LNCaP clone FGC (cell line): Measurements from ENCODE around the gene GSTM1.

ENCODE experiments used
- DNase-seq: peaks from one replicate; pipeline ENCODE4 v3.0.0-alpha.2; 2011; ENCODE audit warnings: low read depth
- H3K4me3 ChIP-seq: 2 replicates; pipeline ENCODE4 v1.5.1; 2011; ENCODE audit warnings: mild to moderate bottlenecking, low read depth, low read length, control low read depth
- TF ChIP-seq, protein P1 (sequence below): IDR thresholded peaks from 2 replicates; pipeline ENCODE4 v1.5.1; 2012; ENCODE audit warnings: mild to moderate bottlenecking; ENCODE audit not compliant: control insufficient read depth, insufficient read depth; ENCODE audit errors: extremely low read depth

GSTM1 gene

GRCh38 chr1:109687641-109688499, at the start of gene GSTM1:
TSS of gene GSTM1 (plus strand) at chr1:109687817. CDS start at chr1:109687874, 57 bp downstream.
- TF ChIP-seq, protein P1, sequence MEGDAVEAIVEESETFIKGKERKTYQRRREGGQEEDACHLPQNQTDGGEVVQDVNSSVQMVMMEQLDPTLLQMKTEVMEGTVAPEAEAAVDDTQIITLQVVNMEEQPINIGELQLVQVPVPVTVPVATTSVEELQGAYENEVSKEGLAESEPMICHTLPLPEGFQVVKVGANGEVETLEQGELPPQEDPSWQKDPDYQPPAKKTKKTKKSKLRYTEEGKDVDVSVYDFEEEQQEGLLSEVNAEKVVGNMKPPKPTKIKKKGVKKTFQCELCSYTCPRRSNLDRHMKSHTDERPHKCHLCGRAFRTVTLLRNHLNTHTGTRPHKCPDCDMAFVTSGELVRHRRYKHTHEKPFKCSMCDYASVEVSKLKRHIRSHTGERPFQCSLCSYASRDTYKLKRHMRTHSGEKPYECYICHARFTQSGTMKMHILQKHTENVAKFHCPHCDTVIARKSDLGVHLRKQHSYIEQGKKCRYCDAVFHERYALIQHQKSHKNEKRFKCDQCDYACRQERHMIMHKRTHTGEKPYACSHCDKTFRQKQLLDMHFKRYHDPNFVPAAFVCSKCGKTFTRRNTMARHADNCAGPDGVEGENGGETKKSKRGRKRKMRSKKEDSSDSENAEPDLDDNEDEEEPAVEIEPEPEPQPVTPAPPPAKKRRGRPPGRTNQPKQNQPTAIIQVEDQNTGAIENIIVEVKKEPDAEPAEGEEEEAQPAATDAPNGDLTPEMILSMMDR = no peak
- DNase-seq = no peak
- H3K4me3 ChIP-seq = no peak within 1 kb of the TSS

DNA sequence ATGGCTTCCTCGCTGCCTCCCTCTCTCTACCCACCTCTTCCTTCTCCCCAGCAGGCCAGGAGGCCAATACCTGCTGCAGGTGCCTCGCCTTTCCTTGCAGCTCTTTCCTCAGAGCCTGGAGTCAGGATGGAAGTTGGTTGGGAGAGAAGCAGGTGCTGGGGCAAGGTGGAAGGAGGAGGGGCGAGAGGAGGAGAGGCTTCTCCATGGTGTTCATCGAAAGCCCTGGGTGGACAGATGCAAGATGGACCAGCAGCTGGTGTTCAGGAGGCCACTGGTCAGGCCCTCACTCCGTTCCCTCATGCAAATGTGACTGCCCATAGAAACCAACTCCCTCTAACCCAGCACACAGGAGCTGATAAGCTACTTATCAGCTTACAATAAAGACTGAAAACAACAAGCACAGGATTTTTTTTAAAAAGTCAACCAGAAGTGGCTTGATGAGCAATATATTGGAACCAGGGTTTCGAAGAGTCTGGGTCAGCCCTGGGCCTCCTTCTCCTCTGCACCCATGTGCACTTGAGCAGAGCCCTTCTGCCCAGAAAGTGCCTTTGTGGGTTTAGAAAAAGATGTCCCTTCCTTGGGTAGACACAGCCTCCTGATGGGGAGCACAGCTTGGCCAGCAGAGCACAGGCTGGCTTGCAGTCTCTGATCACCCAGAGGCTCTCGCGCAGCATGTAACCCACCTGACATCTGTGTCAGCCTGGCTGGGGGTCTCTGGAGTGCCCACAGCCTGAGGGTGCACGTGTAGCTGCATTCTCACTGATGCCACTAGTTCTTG, 48.4 kb upstream of the GSTM1 start:
- no peak overlapping the region for H3K4me3 ChIP-seq
- TF ChIP-seq, protein P1 = no peak
- DNase-seq = no peak

GRCh38 chr1:109639841-109640184, 47.8 kb upstream of the GSTM1 start:
- H3K4me3 ChIP-seq = no peak overlapping the region
- TF ChIP-seq, protein P1 = no peak
- no peak for DNase-seq

- DNase-seq = no peak
- TF ChIP-seq, protein P1 = peak; percentile 97
- H3K4me3 ChIP-seq = no peak overlapping the region
These were observed 47.2 kb upstream of the GSTM1 start for GRCh38 chr1:109640285-109640865.

DNA sequence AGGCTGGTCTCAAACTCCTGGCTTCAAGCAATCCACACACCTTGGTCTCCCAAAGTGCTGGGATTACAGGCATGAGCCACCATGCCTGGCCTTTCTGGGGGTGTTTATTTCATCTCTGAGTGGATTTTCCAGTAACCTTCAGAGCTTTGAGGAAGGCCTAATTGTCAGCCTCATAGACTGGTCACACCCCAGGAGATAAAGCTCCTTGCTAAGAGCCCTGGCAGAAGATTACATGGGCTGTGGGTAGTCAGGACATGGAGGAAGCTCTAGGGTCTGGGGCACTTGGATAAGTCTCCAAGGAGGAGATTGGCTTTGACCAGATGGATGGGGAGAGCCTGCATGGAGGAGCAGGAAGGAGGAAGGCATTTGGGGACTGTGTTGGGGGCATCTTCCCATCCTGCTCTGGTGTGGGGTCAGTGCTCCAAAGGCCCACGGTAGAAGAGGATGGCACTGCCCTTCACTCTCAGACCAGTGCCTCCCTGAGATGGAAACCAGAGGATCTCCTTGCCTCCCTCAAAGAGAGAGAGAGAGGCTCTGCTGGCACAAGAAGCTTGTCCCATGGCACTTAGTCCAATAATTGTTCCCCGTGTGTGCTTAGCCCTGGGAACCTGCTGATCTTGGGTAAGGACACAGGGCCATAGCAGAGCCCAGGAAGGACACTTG, 46.4 kb upstream of the GSTM1 start:
- DNase-seq = no peak
- H3K4me3 ChIP-seq = no peak overlapping the region
- TF ChIP-seq, protein P1 = no peak

- no peak for DNase-seq
- TF ChIP-seq, protein P1 = no peak
- H3K4me3 ChIP-seq = no peak overlapping the region
These were observed 45.8 kb upstream of the GSTM1 start for GRCh38 chr1:109641861-109642260.
